Stimulated activated CD4-positive, alpha-beta T cell treated with anti-CD3 and anti-CD28 coated beads, Interleukin-12 subunit alpha, Interleukin-12 subunit beta, amount 100 ng/mL, for 4 hours (primary cell): Measurements from ENCODE around the gene NAA10.

ENCODE experiments used
- DNase-seq: peaks from one replicate; pipeline ENCODE4 v3.0.0-alpha.2; 2020

The NAA10 gene

GRCh38 chrX:153908219-153908860, 26.5 kb downstream of the NAA10 start:
- no peak for DNase-seq

- no peak for DNase-seq
These were observed 27.4 kb downstream of the NAA10 start for GRCh38 chrX:153907456-153907855.

DNA sequence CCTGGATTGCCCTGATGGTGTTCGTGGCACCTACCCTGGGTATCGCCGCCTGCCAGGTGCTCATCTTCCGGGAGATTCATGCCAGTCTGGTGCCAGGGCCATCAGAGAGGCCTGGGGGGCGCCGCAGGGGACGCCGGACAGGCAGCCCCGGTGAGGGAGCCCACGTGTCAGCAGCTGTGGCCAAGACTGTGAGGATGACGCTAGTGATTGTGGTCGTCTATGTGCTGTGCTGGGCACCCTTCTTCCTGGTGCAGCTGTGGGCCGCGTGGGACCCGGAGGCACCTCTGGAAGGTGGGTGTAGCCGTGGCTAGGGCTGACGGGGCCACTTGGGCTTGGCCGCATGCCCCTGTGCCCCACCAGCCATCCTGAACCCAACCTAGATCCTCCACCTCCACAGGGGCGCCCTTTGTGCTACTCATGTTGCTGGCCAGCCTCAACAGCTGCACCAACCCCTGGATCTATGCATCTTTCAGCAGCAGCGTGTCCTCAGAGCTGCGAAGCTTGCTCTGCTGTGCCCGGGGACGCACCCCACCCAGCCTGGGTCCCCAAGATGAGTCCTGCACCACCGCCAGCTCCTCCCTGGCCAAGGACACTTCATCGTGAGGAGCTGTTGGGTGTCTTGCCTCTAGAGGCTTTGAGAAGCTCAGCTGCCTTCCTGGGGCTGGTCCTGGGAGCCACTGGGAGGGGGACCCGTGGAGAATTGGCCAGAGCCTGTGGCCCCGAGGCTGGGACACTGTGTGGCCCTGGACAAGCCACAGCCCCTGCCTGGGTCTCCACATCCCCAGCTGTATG, 28.5 kb downstream of the NAA10 start:
- no peak for DNase-seq

- no peak for DNase-seq
These were observed 29.2 kb downstream of the NAA10 start for GRCh38 chrX:153905481-153906095.

- no peak for DNase-seq
These were observed 30.6 kb downstream of the NAA10 start, which contains the start of gene AVPR2 for GRCh38 chrX:153903991-153904957. Gene AVPR2 (plus strand): TSS chrX:153904673. CDS start chrX:153905146, 473 bp downstream.

- no peak for DNase-seq
These were observed 31.4 kb downstream of the NAA10 start for GRCh38 chrX:153903238-153903980.

GRCh38 chrX:153902385-153902784, 32.5 kb downstream of the NAA10 start:
- no peak for DNase-seq

- no peak for DNase-seq
These were observed 33.1 kb downstream of the NAA10 start for GRCh38 chrX:153901753-153902140.

DNA sequence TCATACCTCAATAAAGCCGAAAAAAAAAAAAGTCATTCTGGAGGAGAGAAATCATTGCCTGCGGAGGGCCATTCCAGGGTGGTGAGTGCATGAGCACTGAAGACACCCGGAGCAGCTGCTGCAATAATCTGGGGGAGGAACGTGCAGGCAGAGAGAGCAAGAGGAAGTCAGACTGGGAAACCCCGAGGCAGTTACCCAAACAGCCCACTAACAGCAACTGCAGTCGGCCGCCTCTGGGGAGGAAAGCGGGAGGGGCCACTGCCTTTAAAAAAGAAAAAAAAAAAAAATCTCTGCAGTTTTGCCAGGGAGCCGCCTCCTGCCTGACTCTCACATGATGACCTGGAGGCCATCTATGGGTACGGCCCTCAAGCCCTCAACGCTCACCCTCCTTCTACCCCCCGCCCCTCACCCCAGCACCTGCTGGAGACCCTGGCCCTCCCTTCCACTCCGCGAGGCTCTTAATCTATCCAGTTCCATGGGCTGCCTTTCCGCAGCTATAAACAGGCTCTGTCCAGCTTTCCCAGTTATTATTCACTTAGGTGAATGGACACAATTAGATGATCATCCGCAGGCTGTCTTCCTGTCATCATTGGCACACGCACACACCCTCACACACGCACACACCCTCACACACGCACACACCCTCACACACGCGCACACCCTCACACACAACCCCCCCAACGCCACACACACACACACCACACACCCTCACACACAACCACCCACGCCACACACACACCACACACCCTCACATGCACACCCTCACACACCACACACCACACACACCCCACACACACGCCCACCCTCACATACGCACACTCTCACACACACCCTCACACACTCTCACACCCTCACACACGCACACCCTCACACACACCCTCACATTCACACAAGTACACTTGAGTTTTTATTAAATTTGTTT, 33.7 kb downstream of the NAA10 start:
- peak; percentile 45 for DNase-seq

DNA sequence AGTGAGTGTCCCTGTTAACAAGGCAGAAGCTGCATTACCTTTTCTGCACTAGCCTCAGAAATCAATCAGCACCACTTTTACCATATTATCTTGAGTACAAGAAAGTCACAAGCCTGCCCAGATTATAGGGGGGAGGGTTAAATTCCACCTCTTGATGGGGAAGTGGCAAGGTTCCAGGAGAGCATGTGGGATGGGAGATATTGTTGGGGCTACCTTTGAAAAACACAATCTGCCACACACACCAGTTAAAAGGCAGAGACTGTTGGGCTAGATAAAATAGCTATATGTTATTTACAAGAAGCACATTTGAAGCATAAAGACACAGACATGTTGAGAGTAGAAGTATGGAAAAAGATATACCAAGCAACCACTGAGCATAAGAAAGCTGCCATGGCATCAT, 36.9 kb downstream of the NAA10 start:
- no peak for DNase-seq

DNA sequence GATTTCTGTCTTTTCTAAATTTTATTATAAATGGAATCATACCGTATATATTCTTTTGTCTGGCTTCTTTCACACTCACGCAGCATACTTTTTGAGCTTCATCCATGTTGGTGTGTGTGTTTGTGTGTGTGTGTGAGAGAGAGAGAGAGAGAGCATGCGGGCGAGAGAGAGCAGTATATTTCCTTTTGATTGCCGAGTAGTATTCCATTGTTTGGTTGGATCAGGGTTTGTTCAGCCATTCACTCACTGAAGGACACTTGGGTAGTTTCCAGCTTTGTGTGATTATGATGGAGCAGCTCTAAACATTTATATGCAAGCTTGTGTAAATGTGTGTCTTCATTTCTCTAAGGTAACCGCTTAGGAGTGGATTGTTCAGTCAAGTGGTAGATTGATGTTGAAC, 45.7 kb downstream of the NAA10 start:
- no peak for DNase-seq

GRCh38 chrX:153888344-153888743, 46.5 kb downstream of the NAA10 start:
- DNase-seq, result no peak

GRCh38 chrX:153887385-153887784, 47.5 kb downstream of the NAA10 start:
- DNase-seq, result no peak

GRCh38 chrX:153886915-153887314, 47.9 kb downstream of the NAA10 start:
- no peak for DNase-seq

- peak; percentile 36 for DNase-seq
These were observed 48.6 kb downstream of the NAA10 start, which contains the start of gene L1CAM for GRCh38 chrX:153885968-153886903. Gene L1CAM (minus strand): TSS chrX:153886173. CDS start chrX:153875836, 10,337 bp downstream.

DNA sequence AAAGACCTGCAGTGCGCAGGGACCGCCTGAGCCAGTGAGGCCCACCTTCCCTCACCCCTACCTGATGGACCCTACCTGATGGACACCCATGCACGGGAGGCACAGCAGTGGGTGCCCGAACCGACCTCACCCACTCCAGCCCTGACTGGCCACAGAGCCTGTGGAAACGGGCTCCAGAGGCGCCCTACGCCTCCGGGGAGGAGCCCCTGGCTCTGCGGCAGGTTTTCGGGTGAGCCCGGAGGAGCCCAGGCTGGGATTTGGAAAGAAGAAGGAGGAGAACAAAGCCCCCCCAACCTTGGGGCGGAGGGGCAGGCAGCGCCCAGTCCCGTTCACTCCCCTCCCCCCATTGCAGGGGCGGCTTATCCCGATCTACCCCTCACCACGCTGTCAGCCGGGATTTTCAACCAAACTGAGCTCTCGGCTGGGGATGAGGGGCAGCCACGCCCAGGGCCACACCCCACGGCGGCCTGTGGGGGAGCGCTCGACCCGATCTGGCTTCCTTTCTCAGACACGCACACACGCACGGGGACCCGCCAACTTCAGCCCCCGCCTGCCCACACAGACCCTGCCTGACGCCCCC, 49.5 kb downstream of the NAA10 start:
- DNase-seq, result no peak

- DNase-seq, result no peak
These were observed 50.2 kb downstream of the NAA10 start for GRCh38 chrX:153884590-153884989.

GRCh38 chrX:153884136-153884535, 50.7 kb downstream of the NAA10 start:
- DNase-seq, result no peak

- no peak for DNase-seq
These were observed 51.5 kb downstream of the NAA10 start for GRCh38 chrX:153883163-153883843.
